NCI-H2171 treated with DMSO at 0.1 percent for 48 hours (cell line): ENCODE measurements around the gene NCF4.

Source experiments
- DNase-seq: peaks from one replicate; lab custom pipeline; 2025; lab: John Stamatoyannopoulos, UW

The NCF4 gene

GRCh38 chr22:36864454-36865215, 3.8 kb downstream of the NCF4 start:
- DNase-seq = no peak

GRCh38 chr22:36865346-36865745, 4.5 kb downstream of the NCF4 start:
- no peak for DNase-seq

GRCh38 chr22:36867695-36868094, 6.9 kb downstream of the NCF4 start:
- DNase-seq = no peak

GRCh38 chr22:36868546-36869181, 7.9 kb downstream of the NCF4 start:
- no peak for DNase-seq

GRCh38 chr22:36870250-36870649, 9.4 kb downstream of the NCF4 start:
- DNase-seq = no peak

- DNase-seq = no peak
These were observed 10.9 kb downstream of the NCF4 start for GRCh38 chr22:36871669-36872081.

- no peak for DNase-seq
These were observed 11.3 kb downstream of the NCF4 start for GRCh38 chr22:36872084-36872483.

GRCh38 chr22:36872866-36873498, 12.2 kb downstream of the NCF4 start:
- no peak for DNase-seq

- DNase-seq = peak; percentile 54
These were observed 13.0 kb downstream of the NCF4 start for GRCh38 chr22:36873614-36874308.

- DNase-seq = no peak
These were observed 13.5 kb downstream of the NCF4 start for GRCh38 chr22:36874309-36874696.

- DNase-seq = no peak
These were observed 13.9 kb downstream of the NCF4 start for GRCh38 chr22:36874736-36875135.

GRCh38 chr22:36875741-36876140, 14.9 kb downstream of the NCF4 start:
- no peak for DNase-seq

- DNase-seq = no peak
These were observed 19.0 kb downstream of the NCF4 start for GRCh38 chr22:36879775-36880174.

- DNase-seq = no peak
These were observed 20.9 kb downstream of the NCF4 start for GRCh38 chr22:36881504-36882245.

GRCh38 chr22:36884349-36885158, 23.7 kb downstream of the NCF4 start:
- no peak for DNase-seq

GRCh38 chr22:36885474-36885873, 24.7 kb downstream of the NCF4 start:
- no peak for DNase-seq

GRCh38 chr22:36886016-36886415, 25.2 kb downstream of the NCF4 start:
- DNase-seq = no peak

GRCh38 chr22:36887162-36887561, 26.4 kb downstream of the NCF4 start:
- DNase-seq = no peak

GRCh38 chr22:36891646-36892045, 30.8 kb downstream of the NCF4 start:
- DNase-seq = no peak

GRCh38 chr22:36892292-36892691, 31.5 kb downstream of the NCF4 start:
- no peak for DNase-seq

- DNase-seq = no peak
These were observed 32.5 kb downstream of the NCF4 start for GRCh38 chr22:36893262-36893661.
